ENCODE measurements around the gene CRX.

GRCh38 chr19:47860602-47861297 is 39.0 kb downstream of the CRX start:
- TF ChIP-seq RAD21 (IDR thresholded peaks at IDR 0.05; ENCODE audit: low read length) (no peak), NRF1 (IDR thresholded peaks at IDR 0.05; ENCODE audit: low read depth, low read length) (no peak), CTCF (IDR thresholded peaks at IDR 0.05) (no peak)

All from SK-N-SH (cell line).